Measurements from ENCODE around the gene CCDC15. TPM values are rescaled to one million over a fixed set of nuclear protein-coding genes. Genes with fewer than 3 reads are reported as not detected.
"Not testable (repeated sequence)": the region's sequence is repeated elsewhere in the genome, so short reads cannot be mapped to it uniquely, and the experiment has no call there.

The CCDC15 gene
- total RNA-seq, 2 donors from 2014 or later: 1.2 to 2.5 TPM

GRCh38 chr11:125036933-125037332, 82.9 kb downstream of the CCDC15 start:
- Histone ChIP-seq H3K27me3 (no peaks in the 10 kb centered on the region), H3K36me3 (no peaks in the 10 kb centered on the region), H3K27ac (no peak overlapping the region), H3K4me1 (no peaks in the 10 kb centered on the region), H3K9ac (ENCODE audit: low read depth in 2 of 2, low read length in 2 of 2) (no peak overlapping the region), H3K4me3 (no peak overlapping the region), H3K9me3 (no peaks in the 10 kb centered on the region)
- intact Hi-C loops (cut with DNase I): no loop called here
- TF ChIP-seq CTCF (IDR thresholded peaks at IDR 0.05): no peak
- DNase-seq: no peak

- Histone ChIP-seq H3K36me3 (no peaks in the 10 kb centered on the region), H3K9ac (ENCODE audit: low read depth in 2 of 2, low read length in 2 of 2) (no peak overlapping the region), H3K9me3 (no peaks in the 10 kb centered on the region), H3K27ac (no peak overlapping the region), H3K4me3 (no peak overlapping the region), H3K4me1 (no peaks in the 10 kb centered on the region), H3K27me3 (no peaks in the 10 kb centered on the region)
- no peak for TF ChIP-seq CTCF (IDR thresholded peaks at IDR 0.05)
- intact Hi-C loops (cut with DNase I): no loop called here
- no peak for DNase-seq
Observed at GRCh38 chr11:125049164-125049792, 95.3 kb downstream of the CCDC15 start.

GRCh38 chr11:125052047-125052446, 98.0 kb downstream of the CCDC15 start:
- intact Hi-C loops (cut with DNase I): no loop called here
- no peak for DNase-seq
- H3K9me3 ChIP-seq: no peaks in the 10 kb centered on the region
- no peaks in the 10 kb centered on the region for H3K27me3 ChIP-seq
- H3K9ac ChIP-seq (ENCODE audit: low read depth in 2 of 2, low read length in 2 of 2): no peak overlapping the region
- H3K36me3 ChIP-seq: no peaks in the 10 kb centered on the region
- H3K27ac ChIP-seq: no peak overlapping the region
- no peaks in the 10 kb centered on the region for H3K4me1 ChIP-seq
- H3K4me3 ChIP-seq: no peak overlapping the region
- no peak for TF ChIP-seq CTCF (IDR thresholded peaks at IDR 0.05)

- no peak overlapping the region for H3K9ac ChIP-seq (ENCODE audit: low read depth in 2 of 2, low read length in 2 of 2)
- H3K36me3 ChIP-seq: no peaks in the 10 kb centered on the region
- H3K4me1 ChIP-seq: no peaks in the 10 kb centered on the region
- DNase-seq: no peak
- no peaks in the 10 kb centered on the region for H3K9me3 ChIP-seq
- no peak overlapping the region for H3K4me3 ChIP-seq
- no peak overlapping the region for H3K27ac ChIP-seq
- intact Hi-C loops (cut with DNase I): no loop called here
- TF ChIP-seq CTCF (IDR thresholded peaks at IDR 0.05): no peak
- no peaks in the 10 kb centered on the region for H3K27me3 ChIP-seq
Observed at GRCh38 chr11:125053167-125053566, 99.2 kb downstream of the CCDC15 start.

GRCh38 chr11:125055107-125055715, 101.2 kb downstream of the CCDC15 start:
- H3K4me3 ChIP-seq: no peak overlapping the region
- H3K4me1 ChIP-seq: no peaks in the 10 kb centered on the region
- intact Hi-C loops (cut with DNase I): no loop called here
- H3K9ac ChIP-seq (ENCODE audit: low read depth in 2 of 2, low read length in 2 of 2): no peak overlapping the region
- no peak for DNase-seq
- no peaks in the 10 kb centered on the region for H3K27me3 ChIP-seq
- H3K27ac ChIP-seq: no peak overlapping the region
- no peak for TF ChIP-seq CTCF (IDR thresholded peaks at IDR 0.05)
- H3K36me3 ChIP-seq: no peaks in the 10 kb centered on the region
- H3K9me3 ChIP-seq: no peaks in the 10 kb centered on the region

GRCh38 chr11:125056111-125056510, 102.1 kb downstream of the CCDC15 start:
- H3K4me3 ChIP-seq; intact Hi-C loops (cut with DNase I): not testable (repeated sequence)

More at GRCh38 chr11:125056111-125056510, 102.1 kb downstream of the CCDC15 start:
- not testable (repeated sequence) for H3K27me3 ChIP-seq; DNase-seq; H3K36me3 ChIP-seq; H3K27ac ChIP-seq; H3K9me3 ChIP-seq; H3K4me1 ChIP-seq; H3K9ac ChIP-seq (ENCODE audit: low read depth in 2 of 2, low read length in 2 of 2)
